GM15510 (cell line): Measurements from ENCODE around the gene WEE1.

Source experiments
- POLR2A ChIP-seq: IDR thresholded peaks from 3 replicates; pipeline ENCODE4 v1.6.1; 2011; ENCODE audit warnings: borderline replicate concordance; ENCODE audit not compliant: insufficient read length; ENCODE audit errors: extremely low read depth

The WEE1 gene

GRCh38 chr11:9625728-9626127 lies 52.3 kb downstream of the WEE1 start:
- no peak for TF ChIP-seq POLR2A

GRCh38 chr11:9626496-9627394 lies 53.3 kb downstream of the WEE1 start:
- TF ChIP-seq POLR2A = no peak

- TF ChIP-seq POLR2A = no peak
Observed at GRCh38 chr11:9629064-9629463, 55.6 kb downstream of the WEE1 start.

DNA sequence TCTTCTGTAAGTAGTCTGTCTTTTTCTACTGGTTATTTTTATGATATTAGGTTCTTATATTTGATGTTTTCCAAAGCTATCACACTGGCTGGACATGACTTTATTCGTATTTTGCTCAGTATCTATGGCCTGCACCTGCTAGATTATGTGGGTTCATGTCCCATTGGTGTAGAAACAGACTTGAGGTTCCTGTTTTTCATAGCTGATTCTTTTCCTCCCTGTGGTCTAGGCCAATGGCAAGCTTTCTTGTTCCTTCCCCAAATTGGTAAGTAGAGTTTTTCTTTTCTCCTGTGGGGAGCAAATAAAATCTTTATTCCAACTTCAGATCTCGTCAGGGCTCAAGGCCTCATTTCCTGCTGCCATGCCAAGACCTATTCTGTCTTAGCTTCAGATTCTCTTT lies 60.2 kb downstream of the WEE1 start:
- TF ChIP-seq POLR2A = no peak

- TF ChIP-seq POLR2A = no peak
Observed at GRCh38 chr11:9636691-9637090, 63.2 kb downstream of the WEE1 start.

- no peak for TF ChIP-seq POLR2A
Observed at GRCh38 chr11:9639099-9639498, 65.6 kb downstream of the WEE1 start.
